Glomerular visceral epithelial cell (primary cell): Measurements from ENCODE around the gene SETBP1.

Experiments
- DNase-seq: peaks from one replicate; pipeline ENCODE4 v3.0.0-alpha.2; 2016; ENCODE audit errors: extremely low spot score

The SETBP1 gene

GRCh38 chr18:45023519-45023918, 342.8 kb downstream of the SETBP1 start:
- no peak for DNase-seq

GRCh38 chr18:45024357-45025088, 343.8 kb downstream of the SETBP1 start:
- DNase-seq: no peak

GRCh38 chr18:45025089-45025450, 344.4 kb downstream of the SETBP1 start:
- no peak for DNase-seq

GRCh38 chr18:45026162-45026561, 345.5 kb downstream of the SETBP1 start:
- DNase-seq: no peak

- no peak for DNase-seq
These were observed 353.5 kb downstream of the SETBP1 start for GRCh38 chr18:45034179-45034578.

- no peak for DNase-seq
These were observed 356.9 kb downstream of the SETBP1 start for GRCh38 chr18:45037618-45038017.

GRCh38 chr18:45039376-45039775, 358.7 kb downstream of the SETBP1 start:
- DNase-seq: no peak

GRCh38 chr18:45040879-45041278, 360.2 kb downstream of the SETBP1 start:
- DNase-seq: no peak

GRCh38 chr18:45044787-45045186, 364.1 kb downstream of the SETBP1 start:
- no peak for DNase-seq

GRCh38 chr18:45046228-45046627, 365.5 kb downstream of the SETBP1 start:
- no peak for DNase-seq

GRCh38 chr18:45046961-45047360, 366.3 kb downstream of the SETBP1 start:
- no peak for DNase-seq

- no peak for DNase-seq
These were observed 369.1 kb downstream of the SETBP1 start for GRCh38 chr18:45049578-45050319.

- DNase-seq: no peak
These were observed 370.3 kb downstream of the SETBP1 start for GRCh38 chr18:45050712-45051601.

- no peak for DNase-seq
These were observed 373.9 kb downstream of the SETBP1 start for GRCh38 chr18:45054636-45055035.

GRCh38 chr18:45055811-45056210, 375.1 kb downstream of the SETBP1 start:
- DNase-seq: no peak

- DNase-seq: no peak
These were observed 376.2 kb downstream of the SETBP1 start for GRCh38 chr18:45056926-45057325.

- no peak for DNase-seq
These were observed 377.4 kb downstream of the SETBP1 start for GRCh38 chr18:45057955-45058600.

GRCh38 chr18:45059695-45060094, 379.0 kb downstream of the SETBP1 start:
- DNase-seq: peak; percentile 21

- DNase-seq: no peak
These were observed 379.4 kb downstream of the SETBP1 start for GRCh38 chr18:45060102-45060501.

- DNase-seq: no peak
These were observed 380.7 kb downstream of the SETBP1 start for GRCh38 chr18:45061359-45061758.

- no peak for DNase-seq
These were observed 382.8 kb downstream of the SETBP1 start for GRCh38 chr18:45063246-45064038.
